Brain microvascular endothelial cell (primary cell): Measurements from ENCODE around the gene ARHGAP24.

ENCODE experiments used
- DNase-seq: peaks from one replicate; pipeline ENCODE4 v3.0.0-alpha.2; 2020
- H3K27ac ChIP-seq: fragments of 250-450 bp; sonication (Bioruptor Pico); 2 replicates; pipeline ENCODE4 v1.5.1; 2020; ENCODE audit warnings: mild to moderate bottlenecking, moderate library complexity
- H3K27me3 ChIP-seq: fragments of 250-450 bp; sonication (Bioruptor Pico); replicated peaks from 2 replicates; pipeline ENCODE4 v1.5.1; 2020; ENCODE audit warnings: mild to moderate bottlenecking
- H3K36me3 ChIP-seq: fragments of 250-450 bp; sonication (Bioruptor Pico); replicated peaks from 2 replicates; pipeline ENCODE4 v1.5.1; 2020; ENCODE audit warnings: mild to moderate bottlenecking
- H3K4me3 ChIP-seq: 2 replicates; pipeline ENCODE4 v1.5.1; 2011; ENCODE audit warnings: low read depth, mild to moderate bottlenecking, control low read depth, low read length, moderate library complexity
- CTCF ChIP-seq: IDR thresholded peaks from 2 replicates; pipeline ENCODE4 v1.5.1; 2011; ENCODE audit warnings: low read depth, mild to moderate bottlenecking, moderate library complexity, low read length, control low read depth, inconsistent platforms; ENCODE audit errors: missing control alignments
- in situ Hi-C: cut with HindIII; loops from 2 replicates; pipeline ENCODE4 v1.10.0; 2017; ENCODE audit warnings: low sequenced_read_pairs, low pct_ligation_motif_present

The ARHGAP24 gene

GRCh38 chr4:85569730-85570299, 94.9 kb downstream of the ARHGAP24 start:
- no peak for DNase-seq
- H3K27me3 ChIP-seq = no peaks in the 10 kb centered on the region
- H3K4me3 ChIP-seq = no peak overlapping the region
- H3K36me3 ChIP-seq = no peaks in the 10 kb centered on the region
- H3K27ac ChIP-seq = no peak overlapping the region
- TF ChIP-seq CTCF = no peak
- in situ Hi-C loops = no loop called here

- H3K27ac ChIP-seq = no peak overlapping the region
- in situ Hi-C loops = no loop called here
These were observed 95.4 kb downstream of the ARHGAP24 start for GRCh38 chr4:85570388-85570787.

GRCh38 chr4:85571008-85571407, 96.1 kb downstream of the ARHGAP24 start:
- no peaks in the 10 kb centered on the region for H3K27me3 ChIP-seq
- H3K36me3 ChIP-seq = no peaks in the 10 kb centered on the region
- no peak for TF ChIP-seq CTCF
- no peak overlapping the region for H3K27ac ChIP-seq
- DNase-seq = no peak
- no peak overlapping the region for H3K4me3 ChIP-seq
- in situ Hi-C loops = no loop called here

More at GRCh38 chr4:85570388-85570787, 95.4 kb downstream of the ARHGAP24 start:
- DNase-seq = no peak
- Histone ChIP-seq H3K27me3 (no peaks in the 10 kb centered on the region), H3K4me3 (no peak overlapping the region), H3K36me3 (no peaks in the 10 kb centered on the region)
- TF ChIP-seq CTCF = no peak

- DNase-seq = no peak
- Histone ChIP-seq H3K27ac (no peak overlapping the region), H3K4me3 (no peak overlapping the region), H3K27me3 (no peaks in the 10 kb centered on the region), H3K36me3 (no peaks in the 10 kb centered on the region)
- in situ Hi-C loops = no loop called here
- no peak for TF ChIP-seq CTCF
These were observed 98.3 kb downstream of the ARHGAP24 start for GRCh38 chr4:85573270-85573669.

- DNase-seq = no peak
- no peak overlapping the region for H3K27ac ChIP-seq
- in situ Hi-C loops = no loop called here
These were observed 102.4 kb downstream of the ARHGAP24 start for GRCh38 chr4:85577307-85577706.

More at GRCh38 chr4:85577307-85577706, 102.4 kb downstream of the ARHGAP24 start:
- Histone ChIP-seq H3K27me3 (no peaks in the 10 kb centered on the region), H3K36me3 (no peaks in the 10 kb centered on the region), H3K4me3 (no peak overlapping the region)
- no peak for TF ChIP-seq CTCF
